ENCODE data around the gene CCDC78.

GRCh38 chr16:683396-684070 lies 42.7 kb downstream of the CCDC78 start:
- TF ChIP-seq POLR2A (IDR thresholded peaks at IDR 0.05) (no peak), CTCF (IDR thresholded peaks at IDR 0.05) (no peak)
